ENCODE results near the gene HAUS3.

HAUS3 gene

GRCh38 chr4:2269618-2270163 lies 27.8 kb upstream of the HAUS3 start:
- TF ChIP-seq CTCF (IDR thresholded peaks at IDR 0.05; ENCODE audit: insufficient read depth, low read length, poor library complexity, severe bottlenecking): no peak
- H3K36me3 ChIP-seq (ENCODE audit: control insufficient read depth, insufficient read depth, low read length): no peaks in the 10 kb centered on the region
- no peak overlapping the region for H3K4me3 ChIP-seq (replicated peaks; ENCODE audit: low read depth, low read length)
- no peak for DNase-seq (ENCODE audit: extremely low read depth, insufficient read length)
- H3K27me3 ChIP-seq (replicated peaks; ENCODE audit: control insufficient read depth, insufficient read depth, low read length): no peaks in the 10 kb centered on the region; the same call in none of the 2 replicates

- H3K36me3 ChIP-seq (ENCODE audit: control insufficient read depth, insufficient read depth, low read length): no peaks in the 10 kb centered on the region
- DNase-seq (ENCODE audit: extremely low read depth, insufficient read length): no peak
- TF ChIP-seq CTCF (IDR thresholded peaks at IDR 0.05; ENCODE audit: insufficient read depth, low read length, poor library complexity, severe bottlenecking): no peak
- no peak overlapping the region for H3K4me3 ChIP-seq (replicated peaks; ENCODE audit: low read depth, low read length)
- no peaks in the 10 kb centered on the region; the same call in none of the 2 replicates for H3K27me3 ChIP-seq (replicated peaks; ENCODE audit: control insufficient read depth, insufficient read depth, low read length)
Observed at GRCh38 chr4:2269206-2269531, 27.2 kb upstream of the HAUS3 start.

GRCh38 chr4:2268357-2269205 lies 26.7 kb upstream of the HAUS3 start:
- no peak overlapping the region for H3K4me3 ChIP-seq (replicated peaks; ENCODE audit: low read depth, low read length)
- no peaks in the 10 kb centered on the region; the same call in none of the 2 replicates for H3K27me3 ChIP-seq (replicated peaks; ENCODE audit: control insufficient read depth, insufficient read depth, low read length)
- no peak for DNase-seq (ENCODE audit: extremely low read depth, insufficient read length)
- TF ChIP-seq CTCF (IDR thresholded peaks at IDR 0.05; ENCODE audit: insufficient read depth, low read length, poor library complexity, severe bottlenecking): no peak
- no peaks in the 10 kb centered on the region for H3K36me3 ChIP-seq (ENCODE audit: control insufficient read depth, insufficient read depth, low read length)

- Histone ChIP-seq H3K4me3 (replicated peaks; ENCODE audit: low read depth, low read length) (no peak overlapping the region), H3K27me3 (replicated peaks; ENCODE audit: control insufficient read depth, insufficient read depth, low read length) (no peaks in the 10 kb centered on the region; the same call in none of the 2 replicates), H3K36me3 (ENCODE audit: control insufficient read depth, insufficient read depth, low read length) (no peaks in the 10 kb centered on the region)
- TF ChIP-seq CTCF (IDR thresholded peaks at IDR 0.05; ENCODE audit: insufficient read depth, low read length, poor library complexity, severe bottlenecking): no peak
- no peak for DNase-seq (ENCODE audit: extremely low read depth, insufficient read length)
Observed at GRCh38 chr4:2267841-2268240, 25.9 kb upstream of the HAUS3 start.

GRCh38 chr4:2267320-2267811 lies 25.4 kb upstream of the HAUS3 start:
- DNase-seq (ENCODE audit: extremely low read depth, insufficient read length): no peak
- Histone ChIP-seq H3K4me3 (replicated peaks; ENCODE audit: low read depth, low read length) (no peak overlapping the region), H3K27me3 (replicated peaks; ENCODE audit: control insufficient read depth, insufficient read depth, low read length) (no peaks in the 10 kb centered on the region; the same call in none of the 2 replicates), H3K36me3 (ENCODE audit: control insufficient read depth, insufficient read depth, low read length) (no peaks in the 10 kb centered on the region)
- no peak for TF ChIP-seq CTCF (IDR thresholded peaks at IDR 0.05; ENCODE audit: insufficient read depth, low read length, poor library complexity, severe bottlenecking)
